ENCODE data around the gene FBXW10. TPM values are rescaled to one million over a fixed set of nuclear protein-coding genes. Genes with fewer than 3 reads are reported as not detected.
"Not testable (repeated sequence)": the region's sequence is repeated elsewhere in the genome, so short reads cannot be mapped to it uniquely, and the experiment has no call there.

FBXW10 gene
- 0.17 TPM for polyA plus RNA-seq (2013, experiment 1 of 2; ENCODE audit: insufficient read length)
- polyA plus RNA-seq (2013, experiment 2 of 2; ENCODE audit: insufficient read length) = not detected

GRCh38 chr17:18743699-18744421 lies at the start of gene FBXW10:
FBXW10 (plus strand) TSS chr17:18744054; CDS start chr17:18744245, 191 bp downstream.
- DNase-seq = not testable (repeated sequence)

- not testable (repeated sequence) for DNase-seq
Observed at GRCh38 chr17:18695143-18695542, 48.7 kb upstream of the FBXW10 start.

- not testable (repeated sequence) for DNase-seq
Observed at GRCh38 chr17:18698473-18699103, 45.3 kb upstream of the FBXW10 start.

GRCh38 chr17:18705955-18706354 lies 37.9 kb upstream of the FBXW10 start:
- not testable (repeated sequence) for DNase-seq

- not testable (repeated sequence) for DNase-seq
Observed at GRCh38 chr17:18708215-18708614, 35.6 kb upstream of the FBXW10 start.

- peak; percentile 46 for DNase-seq
Observed at GRCh38 chr17:18712354-18712999, 31.4 kb upstream of the FBXW10 start.

GRCh38 chr17:18718643-18719427 lies 25.0 kb upstream of the FBXW10 start:
- DNase-seq = peak; percentile 28

GRCh38 chr17:18719428-18720110 lies 24.3 kb upstream of the FBXW10 start:
- not testable (repeated sequence) for DNase-seq

GRCh38 chr17:18721775-18722547 lies 21.9 kb upstream of the FBXW10 start:
- not testable (repeated sequence) for DNase-seq

- DNase-seq = not testable (repeated sequence)
Observed at GRCh38 chr17:18722612-18723011, 21.2 kb upstream of the FBXW10 start.

GRCh38 chr17:18723509-18723908 lies 20.3 kb upstream of the FBXW10 start:
- DNase-seq = not testable (repeated sequence)

GRCh38 chr17:18732438-18732837 lies 11.4 kb upstream of the FBXW10 start:
- not testable (repeated sequence) for DNase-seq

GRCh38 chr17:18733350-18733749 lies 10.5 kb upstream of the FBXW10 start:
- DNase-seq = not testable (repeated sequence)

GRCh38 chr17:18739616-18740391 lies 4.0 kb upstream of the FBXW10 start:
- peak; percentile 48 for DNase-seq

GRCh38 chr17:18741228-18741627 lies 2.6 kb upstream of the FBXW10 start:
- DNase-seq = not testable (repeated sequence)

- DNase-seq = not testable (repeated sequence)
Observed at GRCh38 chr17:18744726-18745125, 872 bp downstream of the FBXW10 start.

- DNase-seq = not testable (repeated sequence)
Observed at GRCh38 chr17:18746551-18746950, 2.7 kb downstream of the FBXW10 start.

GRCh38 chr17:18747501-18747900 lies 3.6 kb downstream of the FBXW10 start:
- not testable (repeated sequence) for DNase-seq

GRCh38 chr17:18750242-18750641 lies 6.4 kb downstream of the FBXW10 start:
- DNase-seq = peak; percentile 6

GRCh38 chr17:18753829-18754409 lies 10.1 kb downstream of the FBXW10 start:
- DNase-seq = not testable (repeated sequence)

Measured in fibroblast of skin of abdomen (primary cell).